BJ (cell line): ENCODE measurements around the gene PSMA6. TPM values are rescaled to one million over a fixed set of nuclear protein-coding genes. Genes with fewer than 3 reads are reported as not detected.

Experiments
- CTCF ChIA-PET: fragments of 350-600 bp; formaldehyde crosslinking; extraction: SDS; loops from one replicate; lab custom pipeline; 2021; ENCODE audit warnings: antibody characterized with exemption, inconsistent platforms; lab: Yijun Ruan, JAX
- POLR2A ChIA-PET: fragments of 300-600 bp; sonication (Branson Sonifier 250); formaldehyde crosslinking; extraction: SDS; loops from one replicate; lab custom pipeline; 2021; ENCODE audit warnings: antibody characterized with exemption; lab: Charles Lee
- DNase-seq: peaks from one replicate; pipeline ENCODE4 v3.0.0-alpha.2; 2011; ENCODE audit warnings: low read depth
- H3K27me3 ChIP-seq: 2 replicates; pipeline ENCODE4 v1.6.0; 2011; ENCODE audit warnings: low read length; ENCODE audit not compliant: control insufficient read depth, insufficient read depth
- H3K36me3 ChIP-seq: 2 replicates; pipeline ENCODE4 v1.5.1; 2011; ENCODE audit warnings: low read length; ENCODE audit not compliant: control insufficient read depth, insufficient read depth
- H3K4me3 ChIP-seq: 2 replicates; pipeline ENCODE4 v1.5.1; 2011; ENCODE audit warnings: low read depth, mild to moderate bottlenecking, control low read depth, low read length
- CTCF ChIP-seq: IDR thresholded peaks from 2 replicates; pipeline ENCODE4 v1.5.1; 2011; ENCODE audit warnings: low read depth, mild to moderate bottlenecking, control low read depth, inconsistent platforms, low read length, moderate library complexity; ENCODE audit not compliant: insufficient read depth
- polyA plus RNA-seq: library from polyadenylated mRNA; depleted of rRNA; stranded (reverse); fragments of >200 nt; gene quantifications from 2 replicates; pipeline ENCODE4 v1.2.3, GENCODE V29; 2011

PSMA6 gene
- polyA plus RNA-seq, 1 experiment, result 155 TPM

- TF ChIP-seq CTCF, result no peak
- DNase-seq, result no peak
- POLR2A ChIA-PET, result no interaction called here
- Histone ChIP-seq H3K36me3 (no peaks in the 10 kb centered on the region), H3K4me3 (no peak overlapping the region), H3K27me3 (no peaks in the 10 kb centered on the region)
- CTCF ChIA-PET, result no interaction called here
Observed at GRCh38 chr14:35287431-35288013, 4.7 kb upstream of the PSMA6 start.

- H3K4me3 ChIP-seq, result no peak overlapping the region
- no peak for TF ChIP-seq CTCF
- POLR2A ChIA-PET, result no interaction called here
- H3K36me3 ChIP-seq, result no peaks in the 10 kb centered on the region
- H3K27me3 ChIP-seq, result no peaks in the 10 kb centered on the region
- CTCF ChIA-PET, result interaction anchor here (1.1 kb wide), 1 partner anchor 51 kb away, joined by 3 read pairs; no protein-coding TSS in a partner anchor
- DNase-seq, result no peak
Observed at GRCh38 chr14:35289623-35290022, 2.6 kb upstream of the PSMA6 start.

- no peak for DNase-seq
- POLR2A ChIA-PET, result interaction anchor here (0.7 to 1.4 kb wide), 4 partner anchors 81 to 1173 kb away, joined by 3 to 16 read pairs (median 4); partner anchors contain the start of gene NFKBIA
Observed at GRCh38 chr14:35292770-35293561, 784 bp downstream of the PSMA6 start.

GRCh38 chr14:35295845-35296161, 3.6 kb downstream of the PSMA6 start:
- no peaks in the 10 kb centered on the region; the same call in 1 of the 2 replicates for H3K36me3 ChIP-seq
- TF ChIP-seq CTCF, result no peak
- no peak overlapping the region for H3K4me3 ChIP-seq
- ChIA-PET POLR2A (no interaction called here), CTCF (no interaction called here)
- DNase-seq, result no peak
- no peaks in the 10 kb centered on the region for H3K27me3 ChIP-seq

More at GRCh38 chr14:35292770-35293561, 784 bp downstream of the PSMA6 start:
- CTCF ChIA-PET, result interaction anchor here (0.7 to 1.7 kb wide), 4 partner anchors 8 to 120 kb away, joined by 3 to 5 read pairs (median 3); no protein-coding TSS in a partner anchor
- Histone ChIP-seq H3K27me3 (no peaks in the 10 kb centered on the region), H3K36me3 (no peaks in the 10 kb centered on the region; the same call in 1 of the 2 replicates), H3K4me3 (peak overlapping the region; percentile 80)
- no peak for TF ChIP-seq CTCF

GRCh38 chr14:35296545-35296944, 4.4 kb downstream of the PSMA6 start:
- Histone ChIP-seq H3K4me3 (no peak overlapping the region), H3K36me3 (no peaks in the 10 kb centered on the region; the same call in 1 of the 2 replicates), H3K27me3 (no peaks in the 10 kb centered on the region)
- ChIA-PET POLR2A (no interaction called here), CTCF (interaction anchor here (0.7 kb wide), 1 partner anchor 13 kb away, joined by 3 read pairs; no protein-coding TSS in a partner anchor)
- DNase-seq, result no peak
- no peak for TF ChIP-seq CTCF
